NOMO-1 (cell line): ENCODE measurements around the gene GNA14.
"Not testable (repeated sequence)": the region's sequence is repeated elsewhere in the genome, so short reads cannot be mapped to it uniquely, and the experiment has no call there.

ENCODE experiments used
- DNase-seq, 2 experiments: peaks; one replicate each; lab custom pipeline; 2025; ENCODE audit not compliant: unreplicated experiment in 2 of 2; lab: John Stamatoyannopoulos, UW

GNA14 gene

DNA sequence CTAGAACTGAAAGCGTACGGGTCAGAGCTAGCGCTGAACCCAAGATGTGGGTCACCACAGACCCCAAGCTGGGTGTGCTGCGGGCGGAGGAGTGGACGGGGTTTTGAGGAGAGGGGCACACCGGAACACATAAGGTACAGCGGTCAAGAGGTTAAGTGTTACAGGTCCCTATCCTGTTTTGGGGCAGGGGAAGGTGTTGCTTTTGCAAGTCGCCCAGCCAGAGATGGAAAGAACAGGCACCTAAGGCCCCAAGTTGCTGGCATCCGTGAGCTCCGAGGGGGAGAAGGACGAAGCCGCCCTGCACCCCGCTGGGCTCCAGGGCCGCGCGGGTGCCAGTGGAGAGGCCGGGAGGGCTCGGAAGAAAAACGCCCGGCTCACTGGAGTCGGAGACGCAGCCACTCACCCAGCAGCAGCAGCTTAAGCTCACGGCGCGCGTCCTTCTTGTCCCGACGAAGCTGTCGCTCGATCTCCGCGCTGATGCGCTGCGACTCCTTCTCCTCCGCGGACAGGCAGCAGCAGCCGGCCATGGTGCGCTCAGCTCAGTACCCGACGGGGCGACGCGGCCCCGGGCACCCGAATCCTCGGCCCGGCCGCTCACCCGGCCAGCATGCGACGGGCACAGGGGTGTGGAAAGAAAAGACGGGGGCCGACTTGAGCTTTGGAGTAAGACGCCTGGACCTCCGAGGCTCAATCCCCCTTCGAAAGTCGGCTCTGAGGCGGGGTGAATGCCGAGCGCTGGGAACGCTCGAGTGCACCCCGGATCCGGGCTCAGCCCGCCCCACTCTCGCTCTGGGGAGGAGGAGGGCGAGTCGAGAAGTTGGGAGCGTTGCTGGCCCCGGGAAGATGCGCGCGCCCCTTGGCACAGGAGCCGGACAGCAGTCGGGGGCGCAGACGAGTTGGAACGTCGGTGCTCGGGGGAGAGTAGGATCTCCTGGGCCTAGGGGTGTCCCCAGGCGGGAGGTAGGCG, 572 bp downstream of the GNA14 start:
- DNase-seq = no peak

DNA sequence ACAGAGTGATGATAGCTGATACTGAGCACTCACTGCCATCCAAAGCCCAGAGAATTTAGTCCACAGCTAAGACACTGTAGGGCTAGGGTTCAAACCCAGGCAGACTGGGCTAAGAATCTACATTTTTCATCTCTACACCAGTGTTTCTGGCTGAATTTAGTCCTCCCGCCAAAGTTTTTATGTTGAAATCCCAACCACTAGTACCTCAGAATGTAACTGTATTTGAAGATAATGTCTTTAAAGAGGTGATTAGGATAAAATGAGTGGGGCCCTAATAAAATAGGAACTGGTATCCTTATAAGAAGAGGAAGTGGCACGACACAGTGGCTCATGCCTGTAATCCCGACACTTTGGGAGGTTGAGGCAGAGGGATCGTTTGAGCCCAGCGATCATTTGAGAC, 4.3 kb downstream of the GNA14 start:
- no peak for DNase-seq

DNA sequence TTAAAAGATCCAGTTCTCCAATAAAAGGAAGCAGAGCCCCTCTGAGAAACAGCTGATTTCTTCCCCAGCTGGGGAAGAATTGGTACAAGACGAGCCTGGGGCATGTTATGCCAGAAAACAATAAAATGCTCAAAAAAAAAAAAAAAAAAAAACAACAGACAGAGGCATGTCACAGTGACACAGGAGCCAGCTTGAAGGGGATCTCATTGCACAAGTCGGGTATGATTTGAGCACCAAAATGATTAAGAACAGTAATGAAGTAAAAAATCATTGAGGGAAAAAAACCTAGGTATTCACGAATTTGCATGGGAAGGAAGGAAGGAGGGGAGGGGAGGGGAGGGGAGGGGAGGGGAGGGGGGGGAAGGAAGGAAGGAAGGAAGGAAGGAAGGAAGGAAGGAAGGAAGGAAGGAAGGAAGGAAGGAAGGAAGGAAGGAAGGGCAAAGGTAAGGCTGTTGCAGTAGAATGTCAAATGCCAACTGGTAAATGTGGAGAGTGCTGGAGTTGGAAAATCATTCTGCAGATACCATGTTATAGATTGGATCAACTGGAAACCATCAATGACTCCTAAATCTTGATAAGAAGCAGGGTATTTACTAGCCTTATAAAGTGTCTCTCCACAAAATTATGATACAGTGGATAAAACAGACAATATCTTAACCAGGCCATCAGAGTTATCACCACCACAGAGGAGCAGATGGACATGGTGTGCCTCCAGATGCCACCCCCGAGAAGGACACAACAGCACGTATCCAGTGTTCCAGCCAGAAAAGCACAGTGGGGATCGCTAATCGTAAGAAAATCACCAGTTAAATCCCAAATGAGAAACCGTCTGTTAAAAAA, 7.2 kb downstream of the GNA14 start:
- no peak for DNase-seq

DNA sequence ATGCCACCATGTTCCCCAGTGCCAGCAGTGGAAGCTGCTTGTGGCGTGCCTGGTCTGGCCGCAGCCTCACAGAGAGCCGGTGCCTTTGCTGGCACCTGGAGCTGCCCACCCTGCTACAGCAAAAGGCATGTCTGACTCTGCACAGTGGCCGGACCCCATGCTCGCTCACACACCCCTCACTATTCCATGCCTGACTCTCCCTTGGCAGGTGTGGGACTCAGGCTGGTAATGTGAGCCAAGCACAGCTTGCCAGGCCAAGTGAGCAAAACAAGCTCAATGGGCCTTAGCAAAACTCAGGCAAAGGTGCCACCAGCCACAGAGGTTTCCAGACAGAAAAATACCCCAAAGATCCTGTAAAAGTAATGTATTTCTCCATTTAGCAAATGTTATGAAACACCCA, 15.5 kb downstream of the GNA14 start:
- DNase-seq = no peak

DNA sequence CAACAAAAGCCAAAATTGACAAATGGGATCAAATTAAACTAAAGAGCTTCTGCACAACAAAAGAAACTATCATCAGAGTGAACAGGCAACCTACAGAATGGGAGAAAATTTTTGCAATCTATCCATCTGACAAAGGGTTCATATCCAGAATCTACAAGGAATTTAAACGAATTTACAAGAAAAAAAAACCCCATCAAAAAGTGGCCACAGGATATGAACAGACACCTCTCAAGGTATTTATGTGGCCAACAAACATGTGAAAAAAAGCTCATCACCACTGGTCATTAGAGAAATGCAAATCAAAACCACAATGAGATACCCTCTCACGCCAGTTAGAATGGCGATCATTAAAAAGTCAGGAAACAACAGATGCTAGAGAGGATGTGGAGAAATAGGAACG, 19.3 kb downstream of the GNA14 start:
- DNase-seq = not testable (repeated sequence)

DNA sequence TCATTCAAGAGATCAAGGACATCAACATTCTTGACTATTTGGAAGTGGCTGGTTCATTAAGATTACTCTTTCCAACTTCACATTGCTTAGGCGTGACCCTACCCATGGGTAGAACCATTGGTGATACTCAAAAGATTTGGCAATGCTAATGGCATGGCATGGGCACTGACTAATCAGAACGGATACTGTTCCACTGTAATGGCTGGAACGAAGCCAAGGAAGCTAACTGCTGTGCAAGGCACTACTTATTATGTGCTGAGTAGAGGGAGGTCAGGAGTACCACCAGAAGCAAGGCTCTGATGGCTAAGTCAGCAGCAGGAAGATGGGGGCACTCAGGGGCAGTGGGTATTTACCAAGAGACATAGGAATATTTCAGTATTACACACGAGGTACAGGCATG, 31.9 kb downstream of the GNA14 start:
- DNase-seq = no peak

DNA sequence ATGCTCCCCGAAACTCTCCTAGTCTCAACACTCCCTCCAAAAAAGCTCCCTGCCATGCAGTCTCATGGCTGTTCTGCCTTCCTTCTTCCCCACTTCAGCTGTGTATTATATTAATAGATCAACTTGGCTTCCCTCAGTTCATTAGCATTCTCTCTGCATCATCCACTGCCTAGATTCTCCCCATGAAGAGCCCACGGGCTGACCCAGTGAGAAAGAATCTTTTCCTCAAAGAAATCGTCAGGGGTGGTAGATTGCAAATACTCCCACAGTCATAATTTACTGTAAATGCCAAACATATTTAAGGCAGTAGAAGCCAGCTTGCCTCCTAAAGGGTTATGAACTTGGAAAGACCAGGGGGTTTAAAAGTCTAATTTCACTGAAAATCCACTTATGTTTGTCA, 33.5 kb downstream of the GNA14 start:
- DNase-seq = no peak

DNA sequence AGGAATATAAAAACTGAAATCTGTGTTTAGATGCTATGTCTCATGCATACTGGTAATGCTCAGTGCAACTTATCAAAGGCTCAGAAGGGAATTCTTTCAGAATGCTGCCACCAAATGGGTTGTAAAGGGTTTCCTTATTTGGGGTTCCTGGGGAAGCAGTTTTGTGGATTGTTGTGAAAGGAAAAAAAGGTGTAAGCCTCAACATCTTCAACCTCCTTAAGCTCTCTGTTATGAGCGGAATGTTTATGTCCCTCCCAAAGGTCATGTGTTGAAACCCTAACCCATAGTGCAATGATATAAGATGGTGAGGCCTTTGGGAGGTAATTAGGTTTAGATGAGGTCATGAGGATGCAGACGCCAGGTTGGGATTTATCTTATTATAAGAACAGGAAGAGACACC, 41.6 kb downstream of the GNA14 start:
- DNase-seq = no peak

DNA sequence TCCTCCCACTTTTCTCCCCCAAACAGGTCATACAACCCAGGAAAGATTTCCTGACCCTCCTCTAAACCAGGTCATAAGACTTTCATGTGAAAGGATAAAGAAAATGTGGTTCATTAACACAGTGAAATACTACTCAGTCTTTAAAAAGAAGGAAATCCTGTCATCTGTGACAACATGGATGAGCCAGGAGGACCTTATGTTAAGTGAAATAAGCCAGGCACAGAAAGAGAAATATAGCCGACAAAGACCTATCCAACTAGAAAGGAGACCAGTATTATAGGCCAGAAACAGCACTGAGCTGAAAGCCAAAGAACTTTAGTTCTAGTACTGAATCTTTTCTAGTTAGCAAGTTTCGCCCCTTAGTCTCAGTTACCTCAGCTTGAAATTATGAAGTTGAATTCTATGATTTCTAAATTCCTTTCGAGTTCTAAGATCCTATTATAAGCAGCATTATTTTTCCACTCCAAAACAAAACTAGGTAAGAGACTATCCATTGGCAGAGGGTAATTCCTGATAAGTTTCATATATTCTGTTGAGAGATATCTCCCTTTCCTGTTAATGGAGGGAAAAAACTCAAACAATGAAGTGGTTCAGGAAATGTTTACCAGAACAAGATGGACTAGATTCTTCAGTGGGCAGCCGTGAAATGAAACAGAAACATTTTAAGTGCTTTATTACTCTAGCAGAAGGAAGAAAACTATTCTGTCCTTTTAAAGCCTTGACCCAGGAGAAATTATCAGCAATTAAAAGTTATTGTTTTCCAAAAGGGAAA, 42.5 kb downstream of the GNA14 start:
- no peak for DNase-seq

DNA sequence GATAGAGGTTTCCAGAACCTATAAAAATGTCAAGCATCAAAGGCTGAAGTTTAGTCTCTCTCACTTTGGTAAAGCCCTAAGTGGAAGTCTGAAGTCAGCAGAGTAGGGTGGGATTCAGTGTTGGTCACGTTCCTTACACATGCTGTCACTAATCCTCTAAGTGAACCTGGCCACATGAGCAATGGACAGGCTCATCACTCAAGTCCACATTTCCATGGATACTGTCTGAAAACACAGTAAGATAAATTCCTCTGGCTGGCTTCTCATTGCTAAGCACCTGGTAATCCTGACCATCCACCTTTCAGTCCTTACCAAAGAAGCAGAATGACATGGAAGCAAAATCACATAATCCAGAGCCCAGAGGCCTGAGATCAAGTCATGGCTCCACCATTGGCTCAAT, 43.8 kb downstream of the GNA14 start:
- no peak for DNase-seq

DNA sequence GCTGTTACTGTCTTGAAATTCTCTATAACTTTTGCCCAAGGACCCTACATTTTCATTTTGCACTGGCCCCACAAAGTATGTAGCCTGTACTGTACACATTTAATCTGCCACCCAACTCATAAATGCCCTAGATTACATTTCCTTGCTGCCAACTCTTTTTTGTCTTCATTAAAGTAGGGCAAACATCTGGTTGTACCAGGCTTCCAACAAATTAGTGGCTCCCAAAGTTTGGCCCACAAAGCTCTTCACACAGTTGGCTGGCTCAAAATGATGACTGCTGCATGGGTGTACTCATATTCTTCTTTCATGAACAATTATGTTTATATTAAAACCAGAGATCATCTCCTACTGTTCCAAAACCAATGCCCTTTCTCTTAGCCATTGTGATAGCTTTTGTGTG, 45.3 kb downstream of the GNA14 start:
- no peak for DNase-seq

DNA sequence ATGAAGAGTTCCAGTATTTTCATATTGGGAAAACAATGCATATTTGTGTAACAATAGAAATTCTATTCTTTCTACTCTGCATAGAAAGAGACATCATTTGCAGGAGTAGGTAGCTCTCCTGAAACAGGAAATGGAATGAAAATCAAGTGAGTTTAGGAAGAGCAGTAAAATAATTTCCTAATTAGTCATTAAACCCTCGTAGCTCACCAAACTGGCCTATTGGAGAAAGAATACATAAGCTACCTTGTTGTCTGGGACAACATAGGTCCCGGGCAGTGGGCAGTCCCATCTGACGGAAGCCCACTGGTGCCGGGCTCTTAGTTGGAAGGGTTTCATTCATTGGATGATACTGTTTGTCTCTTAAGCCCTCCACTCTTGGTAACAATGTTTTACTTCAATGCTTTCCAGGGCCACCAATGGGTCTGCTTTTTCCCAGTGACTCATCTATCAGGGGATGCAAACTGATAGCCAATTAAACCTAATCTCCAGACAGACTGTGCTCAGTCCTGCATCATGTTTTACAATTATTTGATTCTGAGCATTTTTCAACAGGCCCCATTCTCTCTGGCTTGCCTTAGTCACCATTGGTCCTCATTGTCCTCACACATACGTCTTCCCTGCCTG, 46.5 kb downstream of the GNA14 start:
- no peak for DNase-seq

DNA sequence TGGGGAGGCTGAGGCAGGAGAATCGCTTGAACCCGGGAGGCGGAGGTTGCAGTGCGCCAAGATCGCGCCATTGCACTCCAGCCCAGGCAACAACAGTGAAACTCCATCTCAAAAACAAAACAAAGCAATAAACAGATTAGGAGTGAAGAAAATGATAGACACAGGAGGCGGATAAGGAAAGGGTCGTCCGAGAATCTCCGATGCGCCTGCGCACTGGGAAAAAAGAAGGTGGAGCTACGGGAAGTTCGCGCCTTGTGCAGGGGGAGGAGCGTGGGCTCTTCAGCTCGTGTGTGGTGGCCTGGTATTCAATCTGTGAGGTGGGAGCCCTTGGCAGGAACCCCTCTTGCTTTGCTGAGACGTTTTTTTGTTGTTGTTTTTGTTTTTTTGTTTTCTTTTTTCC, 47.3 kb downstream of the GNA14 start:
- DNase-seq = no peak

DNA sequence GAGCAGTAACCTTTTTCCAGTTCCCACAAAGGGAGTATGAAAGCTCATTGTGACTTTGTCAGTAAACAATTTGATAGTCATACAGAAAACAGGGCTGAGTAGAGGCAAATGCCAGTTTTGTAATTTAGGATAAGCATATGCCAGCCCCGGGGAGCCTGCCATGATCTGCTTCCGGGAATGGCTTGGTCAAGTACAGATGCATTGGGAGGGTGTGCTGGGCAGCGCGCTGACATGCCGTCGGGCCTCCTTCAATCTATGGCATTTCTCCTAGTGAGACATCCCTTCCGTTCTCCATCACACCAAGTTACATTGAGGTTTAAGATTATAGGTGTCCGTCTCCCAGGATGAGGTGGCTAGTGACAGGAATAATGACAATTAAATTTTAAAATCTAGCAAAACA, 48.6 kb downstream of the GNA14 start:
- no peak for DNase-seq

DNA sequence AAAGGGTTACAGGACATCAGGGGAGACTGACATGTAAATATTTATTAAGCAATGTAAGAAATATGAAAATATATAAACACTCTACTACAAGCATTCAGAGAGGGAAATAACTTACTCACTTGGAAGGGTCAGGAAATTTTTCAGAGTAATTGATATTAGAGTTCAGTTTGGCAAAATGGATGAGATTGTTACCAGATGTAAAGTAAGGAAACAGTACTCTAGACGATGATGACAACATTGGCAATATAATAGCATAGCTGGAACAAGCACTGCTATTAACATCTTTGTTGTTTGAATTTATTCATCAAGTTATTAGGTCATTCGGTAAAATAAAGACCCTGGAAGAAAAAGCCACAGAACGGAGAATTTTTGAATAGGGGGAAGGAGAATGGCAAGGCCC, 49.1 kb downstream of the GNA14 start:
- no peak for DNase-seq

DNA sequence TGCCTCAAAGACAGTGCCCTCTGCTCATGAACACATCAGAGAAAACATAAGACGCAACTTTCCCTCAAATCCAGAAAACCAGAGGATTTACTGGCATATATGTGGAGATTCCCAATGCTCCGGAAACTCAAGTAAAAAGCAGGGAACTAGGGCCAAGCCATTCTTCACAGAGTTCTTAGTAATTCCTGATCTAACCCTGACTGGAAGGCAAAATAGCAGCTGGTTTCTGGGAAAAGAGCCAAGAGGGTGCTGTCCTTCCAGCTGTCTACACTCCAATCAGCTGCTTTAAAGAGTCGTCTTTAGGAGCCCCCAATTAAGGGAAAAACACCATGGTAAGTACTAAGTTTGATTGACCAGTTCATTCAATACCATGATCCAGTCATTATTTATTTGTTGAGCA, 49.6 kb downstream of the GNA14 start:
- no peak for DNase-seq

DNA sequence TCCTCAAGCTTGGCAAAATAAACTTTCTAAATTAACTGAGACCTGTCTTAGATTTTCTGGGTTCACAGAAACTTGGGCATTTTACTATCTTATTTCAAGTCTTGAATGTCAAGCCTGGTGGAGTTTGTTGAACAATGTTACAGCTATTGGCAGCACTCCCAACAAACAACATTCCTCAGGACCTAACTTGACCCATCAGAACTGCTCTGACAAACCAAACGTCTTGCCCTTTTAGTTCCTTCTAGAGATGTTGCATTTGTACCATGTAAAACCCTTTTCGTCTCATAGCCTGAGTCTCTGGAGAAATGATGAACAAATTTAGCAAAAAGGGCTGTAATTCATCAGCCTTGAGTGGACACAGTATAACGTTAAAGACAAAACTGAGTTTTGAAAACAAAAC, 51.1 kb downstream of the GNA14 start:
- DNase-seq = no peak

DNA sequence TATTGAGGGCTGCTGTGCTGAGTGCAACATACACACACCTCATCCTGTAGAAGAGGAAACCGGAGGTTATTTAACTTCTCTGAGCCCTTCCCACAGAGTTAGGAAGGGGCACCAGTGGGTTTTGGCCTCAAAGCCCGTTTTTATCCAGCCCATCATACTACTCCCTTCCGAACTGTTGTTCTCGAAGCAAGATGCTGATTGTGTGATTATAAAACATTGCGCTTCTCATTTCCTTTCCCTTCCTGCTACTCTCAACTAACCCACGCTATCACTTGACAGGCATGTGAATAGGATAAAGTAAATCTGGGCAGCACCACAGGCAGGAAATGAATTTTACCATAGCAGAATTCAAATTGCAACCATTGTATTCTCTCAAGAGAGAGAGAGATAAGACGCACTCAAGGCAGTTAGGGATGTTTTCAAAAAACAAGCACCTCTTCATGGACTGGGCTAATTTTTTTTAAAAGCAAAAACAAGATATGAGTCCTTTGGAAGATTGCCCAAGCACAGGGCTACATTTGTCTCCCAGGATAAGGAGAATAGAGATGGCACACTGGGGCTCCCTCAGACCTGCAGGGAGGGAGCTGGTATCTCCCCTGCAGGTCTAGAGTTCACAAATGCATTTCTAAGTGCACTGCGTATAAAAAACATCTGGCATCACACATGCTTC, 52.6 kb downstream of the GNA14 start:
- no peak for DNase-seq

DNA sequence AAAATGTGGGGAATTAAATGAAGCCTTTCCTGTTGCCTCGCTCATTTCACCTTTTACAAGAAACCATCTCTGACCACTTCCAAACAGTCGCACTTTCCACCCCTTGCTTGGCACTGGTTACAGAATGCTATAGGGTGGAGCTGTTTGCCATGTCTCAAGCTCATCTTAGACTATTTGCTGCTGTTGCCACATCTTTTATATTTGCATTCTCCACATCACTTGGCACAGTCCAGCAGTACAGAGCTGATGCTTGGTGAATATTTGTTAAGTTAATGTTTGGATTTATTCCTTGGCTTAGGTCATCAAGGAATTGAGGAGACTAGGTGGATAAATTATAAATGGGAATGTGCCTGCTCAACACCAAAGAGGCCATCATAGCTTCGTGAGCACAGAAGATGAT, 53.2 kb downstream of the GNA14 start:
- DNase-seq = no peak

DNA sequence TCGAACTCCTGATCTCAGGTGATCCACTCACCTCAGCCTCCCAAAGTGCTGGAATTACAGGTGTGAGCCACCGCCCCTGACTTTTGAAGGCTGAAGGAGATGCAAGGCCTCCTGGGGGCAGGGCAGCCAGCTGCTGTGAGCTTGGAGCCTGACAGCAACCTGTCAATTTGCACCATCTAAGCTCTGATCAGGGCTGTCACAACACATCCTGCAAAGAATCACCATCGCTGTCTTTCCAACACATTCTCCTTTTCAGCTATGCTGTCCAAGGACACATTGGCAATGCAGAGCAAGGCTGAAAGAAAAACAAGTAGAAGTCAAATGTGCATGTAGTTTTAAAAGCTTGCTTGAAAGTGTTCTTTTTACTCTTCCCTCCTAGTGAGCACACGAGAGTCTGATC, 54.6 kb downstream of the GNA14 start:
- DNase-seq = no peak
